HuH-7.5 (cell line): ENCODE results near the gene CEP76.
A peak's percentile ranks its signal among the peaks of the same experiment; 100 is the strongest.

Experiments
- DNase-seq: peaks from one replicate; pipeline ENCODE4 v3.0.0; 2011; ENCODE audit warnings: low spot score

Gene CEP76

GRCh38 chr18:12702221-12703095 lies at the start of gene CEP76, which contains the start of gene PSMG2:
Gene CEP76 (minus strand): TSS chr18:12702723. CDS start chr18:12702548, 175 bp downstream.
Gene PSMG2 (plus strand): TSS chr18:12703042. CDS start chr18:12703108, 66 bp downstream.
- DNase-seq: peak; percentile 96

- no peak for DNase-seq
Observed at GRCh38 chr18:12751891-12752290, 49.4 kb upstream of the CEP76 start.

- no peak for DNase-seq
Observed at GRCh38 chr18:12751503-12751884, 49.0 kb upstream of the CEP76 start.

- no peak for DNase-seq
Observed at GRCh38 chr18:12750715-12751502, 48.4 kb upstream of the CEP76 start.

GRCh38 chr18:12750076-12750714 lies 47.7 kb upstream of the CEP76 start:
- no peak for DNase-seq

- DNase-seq: no peak
Observed at GRCh38 chr18:12749121-12749520, 46.6 kb upstream of the CEP76 start.

- DNase-seq: no peak
Observed at GRCh38 chr18:12748671-12749070, 46.1 kb upstream of the CEP76 start.

GRCh38 chr18:12747530-12748315 lies 45.2 kb upstream of the CEP76 start:
- DNase-seq: no peak

GRCh38 chr18:12745095-12745795 lies 42.7 kb upstream of the CEP76 start:
- no peak for DNase-seq

- peak; percentile 59 for DNase-seq
Observed at GRCh38 chr18:12744103-12744502, 41.6 kb upstream of the CEP76 start.

- no peak for DNase-seq
Observed at GRCh38 chr18:12742453-12742852, 39.9 kb upstream of the CEP76 start.

- DNase-seq: no peak
Observed at GRCh38 chr18:12741351-12741750, 38.8 kb upstream of the CEP76 start.

GRCh38 chr18:12737243-12737902 lies 34.9 kb upstream of the CEP76 start:
- DNase-seq: no peak

GRCh38 chr18:12726774-12727550 lies 24.4 kb upstream of the CEP76 start:
- DNase-seq: peak; percentile 75

- DNase-seq: no peak
Observed at GRCh38 chr18:12726331-12726730, 23.8 kb upstream of the CEP76 start.

- DNase-seq: no peak
Observed at GRCh38 chr18:12722731-12723130, 20.2 kb upstream of the CEP76 start.

- DNase-seq: no peak
Observed at GRCh38 chr18:12721495-12722275, 19.2 kb upstream of the CEP76 start.

GRCh38 chr18:12711446-12711845 lies 8.9 kb upstream of the CEP76 start:
- DNase-seq: no peak

GRCh38 chr18:12703664-12704063 lies 1.1 kb upstream of the CEP76 start:
- DNase-seq: no peak
